Amniotic epithelial cell (primary cell): ENCODE results near the gene BMPR1A.
A peak's percentile ranks its signal among the peaks of the same experiment; 100 is the strongest.
"Not testable (repeated sequence)": the region's sequence is repeated elsewhere in the genome, so short reads cannot be mapped to it uniquely, and the experiment has no call there.

ENCODE experiments used
- DNase-seq: peaks from one replicate; pipeline ENCODE4 v3.0.0-alpha.2; 2010; ENCODE audit warnings: low read depth

Gene BMPR1A

DNA sequence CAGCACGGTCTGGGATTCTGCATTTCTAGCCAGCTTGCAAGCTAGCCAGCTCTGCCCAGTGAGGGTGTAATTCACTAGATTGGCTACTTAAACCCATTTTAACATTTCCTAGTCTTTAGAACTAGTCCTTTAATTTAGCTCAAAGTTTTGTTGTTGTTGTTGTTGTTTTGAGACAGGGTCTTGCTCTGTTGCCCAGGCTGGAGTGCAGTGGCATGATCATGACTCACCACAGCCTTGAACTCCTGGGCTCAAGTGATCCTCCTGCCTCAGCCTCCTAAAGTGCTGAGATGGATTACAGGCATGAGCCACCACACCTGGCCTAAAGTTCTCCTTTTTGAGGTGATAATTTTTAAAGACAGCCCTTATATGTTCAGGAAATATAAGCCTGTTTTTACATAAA is 94.1 kb downstream of the BMPR1A start:
- DNase-seq = no peak

- DNase-seq = peak; percentile 84
These were observed 95.1 kb downstream of the BMPR1A start for GRCh38 chr10:86851328-86852207.

- not testable (repeated sequence) for DNase-seq
These were observed 97.2 kb downstream of the BMPR1A start for GRCh38 chr10:86853582-86853981.

DNA sequence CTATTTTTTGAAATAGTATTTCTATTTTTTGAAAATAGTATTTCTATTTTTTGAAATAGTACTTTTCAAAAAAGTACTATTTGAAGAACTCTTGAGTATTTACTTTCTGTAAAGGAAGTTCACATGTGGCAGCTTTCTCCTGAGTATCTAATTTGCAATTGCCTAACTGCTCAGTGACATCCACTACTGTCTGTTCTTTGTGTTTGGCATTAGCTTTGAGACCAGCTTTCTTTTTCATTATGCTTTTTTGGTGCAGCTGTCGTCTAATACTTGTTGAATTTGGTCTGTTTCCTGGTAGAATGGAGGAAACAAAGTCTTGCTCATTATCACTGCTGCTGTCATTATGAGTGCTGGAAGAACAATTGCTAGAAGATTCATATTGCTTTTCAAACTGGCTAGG is 99.1 kb downstream of the BMPR1A start:
- no peak for DNase-seq

DNA sequence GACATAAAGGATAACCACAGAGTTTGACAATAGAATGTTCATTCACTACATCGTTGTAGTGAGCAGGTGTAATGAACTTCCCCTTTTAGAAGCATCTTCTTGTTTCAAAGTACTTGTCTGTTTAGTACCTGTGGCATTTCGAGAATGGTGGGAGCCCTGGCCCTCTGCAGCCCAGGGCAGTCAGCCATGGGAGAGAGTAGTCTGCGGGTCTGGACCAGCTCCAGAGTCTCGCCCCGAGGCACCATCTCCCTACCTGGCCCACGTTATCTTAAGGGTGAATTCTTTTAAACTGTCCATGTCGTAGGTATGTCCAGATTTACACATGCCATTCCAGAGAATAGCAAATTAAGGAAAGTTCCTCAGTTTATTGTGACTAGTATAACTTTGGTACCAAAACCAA is 99.7 kb downstream of the BMPR1A start:
- DNase-seq = no peak

DNA sequence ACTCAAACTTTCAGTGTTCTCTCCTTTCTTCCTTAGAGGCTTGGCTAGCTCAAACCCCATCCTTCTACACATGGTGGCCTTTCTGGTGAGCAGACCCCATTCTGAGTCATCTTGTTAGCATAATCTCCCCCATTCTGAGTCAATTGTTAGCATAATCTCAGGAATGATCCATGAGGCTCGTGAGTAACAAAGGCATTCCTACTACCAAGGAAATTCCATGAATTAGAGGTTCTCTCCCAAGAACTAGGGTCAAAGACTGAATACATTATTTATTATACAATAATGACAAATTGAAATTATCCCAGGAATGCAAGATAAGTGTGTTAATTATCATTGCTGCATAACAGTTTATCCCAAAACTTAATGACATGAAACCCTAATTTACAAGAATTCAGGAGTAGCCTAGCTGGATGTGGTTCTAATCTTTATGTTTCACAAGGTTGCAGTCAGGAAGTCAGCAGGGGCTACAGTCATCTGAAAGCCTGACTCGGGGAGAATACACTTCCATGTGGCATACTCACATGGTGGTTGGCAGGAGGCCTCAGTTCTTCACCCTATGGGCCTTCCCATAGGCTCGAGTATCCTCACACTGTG is 100.8 kb downstream of the BMPR1A start:
- peak; percentile 70 for DNase-seq

- DNase-seq = no peak
These were observed 101.6 kb downstream of the BMPR1A start for GRCh38 chr10:86858011-86858410.

GRCh38 chr10:86861351-86861750 is 104.9 kb downstream of the BMPR1A start:
- no peak for DNase-seq

GRCh38 chr10:86862373-86862772 is 106.0 kb downstream of the BMPR1A start:
- no peak for DNase-seq

GRCh38 chr10:86862786-86863483 is 106.5 kb downstream of the BMPR1A start:
- no peak for DNase-seq

DNA sequence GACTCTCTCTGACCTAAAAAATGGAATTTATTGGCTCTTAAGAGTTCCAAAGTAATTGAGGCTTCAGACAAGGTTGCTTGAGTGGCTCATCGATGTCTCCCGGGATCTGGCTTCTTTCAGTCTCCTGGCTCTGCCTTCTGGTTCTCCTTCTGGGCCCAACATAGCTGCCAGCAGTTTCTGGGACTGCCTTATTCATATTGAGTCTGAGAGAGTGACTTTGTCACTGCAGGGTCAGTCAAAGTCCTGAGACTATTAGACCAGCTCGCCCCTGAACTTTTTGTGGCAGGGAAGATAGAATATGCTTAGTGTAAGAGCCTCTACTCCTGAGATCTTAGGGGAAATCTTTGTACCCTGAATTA is 107.0 kb downstream of the BMPR1A start:
- DNase-seq = no peak

GRCh38 chr10:86865011-86865811 is 108.8 kb downstream of the BMPR1A start:
- DNase-seq = not testable (repeated sequence)

DNA sequence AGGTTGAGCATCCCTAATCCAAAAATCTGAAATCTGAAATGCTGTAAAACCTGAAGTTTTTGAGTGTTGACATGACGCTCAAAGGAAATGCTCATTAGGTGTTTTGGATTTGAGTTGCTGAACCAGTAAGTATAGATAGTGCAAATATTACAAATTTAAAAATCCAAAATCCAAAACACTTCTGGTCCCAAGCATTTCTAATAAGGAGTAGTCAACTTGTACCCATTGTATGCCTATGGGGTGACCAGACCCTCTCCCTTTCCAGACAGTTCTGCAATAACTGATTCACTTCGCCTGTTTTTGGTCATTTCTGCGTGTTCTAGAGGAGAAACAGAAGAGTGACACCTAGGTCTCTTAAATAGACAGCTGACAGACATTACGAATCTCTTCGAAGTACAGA is 110.7 kb downstream of the BMPR1A start:
- no peak for DNase-seq

GRCh38 chr10:86868353-86868752 is 111.9 kb downstream of the BMPR1A start:
- DNase-seq = peak; percentile 65

DNA sequence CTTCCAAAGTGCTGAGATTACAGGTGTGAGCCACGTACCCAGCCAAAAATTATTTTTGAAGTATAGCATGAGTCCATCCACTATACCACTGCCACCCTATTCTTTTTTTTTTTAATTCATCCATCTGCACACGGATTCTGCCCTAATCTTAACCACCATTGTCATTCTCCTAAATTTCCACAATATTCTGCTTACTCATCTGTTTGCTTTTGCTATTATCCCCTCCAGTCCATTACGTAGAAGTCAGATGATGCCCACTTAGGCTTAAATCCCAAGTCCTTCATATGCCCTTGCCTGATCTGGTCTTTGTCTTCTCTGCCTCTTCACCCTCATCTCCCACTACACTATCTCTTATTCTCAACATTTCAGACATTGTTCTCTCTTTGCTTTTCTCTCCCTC is 114.3 kb downstream of the BMPR1A start:
- no peak for DNase-seq

- no peak for DNase-seq
These were observed 115.3 kb downstream of the BMPR1A start for GRCh38 chr10:86871563-86872183.

DNA sequence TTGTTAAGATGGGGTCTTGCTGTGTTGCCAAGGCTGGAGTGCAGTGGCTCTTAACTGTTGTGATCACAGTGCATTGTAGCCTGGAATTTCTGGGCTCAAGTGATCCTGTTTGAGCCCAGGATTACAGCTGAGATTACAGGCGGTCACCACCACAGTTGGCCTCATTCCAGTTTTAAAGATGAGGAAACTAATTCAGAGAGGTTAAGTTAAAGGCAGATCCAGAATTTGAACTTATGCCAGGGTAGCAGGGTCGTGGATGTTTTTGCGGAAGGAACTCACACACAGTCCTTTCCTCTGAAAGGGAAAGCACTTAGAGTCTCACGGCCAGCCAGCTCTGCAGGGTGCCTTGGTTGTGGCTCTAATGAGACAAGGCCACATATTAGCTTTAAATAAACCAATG is 116.3 kb downstream of the BMPR1A start:
- DNase-seq = peak; percentile 51

DNA sequence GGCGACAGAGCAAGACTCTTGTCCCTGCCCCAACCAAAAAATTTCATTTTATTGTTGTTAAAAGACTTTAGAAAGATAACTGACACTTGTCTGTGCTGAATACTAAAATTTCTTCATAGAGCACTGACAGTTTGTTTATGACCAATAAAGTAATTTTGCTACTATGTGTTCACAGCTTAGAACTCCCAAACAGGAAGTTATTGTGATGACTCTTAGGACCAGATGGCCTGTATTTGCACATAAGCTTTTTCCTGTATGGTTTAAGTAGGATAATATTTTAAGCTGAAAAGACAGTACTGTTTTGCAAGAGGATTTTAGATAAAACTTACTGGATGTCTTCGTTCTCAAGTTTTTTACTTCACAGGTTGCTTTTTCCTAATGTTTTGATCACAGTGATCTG is 120.3 kb downstream of the BMPR1A start:
- DNase-seq = peak; percentile 95

DNA sequence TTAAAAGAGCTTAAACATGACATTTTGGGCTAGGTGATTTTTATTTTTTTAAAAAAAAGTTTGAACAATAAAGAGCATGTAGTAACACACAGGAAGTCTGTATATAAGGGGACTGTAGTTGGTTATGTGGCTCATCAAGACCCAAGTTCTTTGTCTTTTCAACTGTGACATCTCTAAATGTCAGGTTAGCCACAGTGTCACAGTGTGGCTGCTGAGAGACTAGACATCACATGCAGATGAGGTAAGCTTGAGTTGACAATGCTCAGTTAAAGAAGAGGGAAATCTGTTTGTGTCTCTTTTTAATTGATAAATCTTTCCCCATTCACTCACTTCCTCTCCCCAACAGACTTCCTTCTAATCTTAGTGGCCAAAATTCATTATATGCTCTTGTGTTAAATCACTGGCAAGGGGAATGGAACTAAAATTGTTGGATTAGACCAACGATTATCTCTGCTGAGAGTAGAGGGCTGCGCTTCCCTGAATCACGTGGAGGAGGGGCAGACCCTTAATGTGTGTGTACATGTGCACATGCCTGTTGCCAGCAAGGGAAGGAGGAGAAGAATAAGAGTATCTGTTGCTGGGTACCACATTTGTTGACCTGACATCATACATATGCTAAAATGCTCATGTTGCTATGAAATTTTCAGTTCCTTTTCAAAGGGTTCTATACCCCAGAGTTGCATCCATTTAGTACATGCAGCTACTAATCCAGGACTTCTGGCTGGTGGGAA is 122.7 kb downstream of the BMPR1A start:
- no peak for DNase-seq

DNA sequence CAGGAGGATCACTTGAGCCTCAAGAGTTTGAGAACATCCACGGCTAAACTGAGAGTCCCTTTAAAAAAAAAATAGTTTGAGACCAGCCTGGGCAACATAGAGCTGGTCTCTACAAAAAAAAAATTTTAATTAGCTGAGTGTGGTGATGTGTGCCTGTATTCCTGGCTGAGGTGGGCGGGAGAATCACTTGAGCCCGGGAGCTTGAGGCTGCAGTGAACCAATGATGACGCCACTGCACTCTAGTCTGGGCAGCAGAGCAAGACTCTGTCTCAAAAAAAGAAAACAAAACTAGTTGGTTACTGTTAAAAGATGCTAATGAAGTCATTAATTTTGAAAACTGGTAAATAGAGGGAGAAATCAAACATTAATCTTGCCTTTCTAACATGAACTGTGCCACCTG is 124.6 kb downstream of the BMPR1A start:
- DNase-seq = no peak
